ENCODE data around the gene MORN4.
"Not testable (repeated sequence)": the region's sequence is repeated elsewhere in the genome, so short reads cannot be mapped to it uniquely, and the experiment has no call there.

Gene MORN4

DNA sequence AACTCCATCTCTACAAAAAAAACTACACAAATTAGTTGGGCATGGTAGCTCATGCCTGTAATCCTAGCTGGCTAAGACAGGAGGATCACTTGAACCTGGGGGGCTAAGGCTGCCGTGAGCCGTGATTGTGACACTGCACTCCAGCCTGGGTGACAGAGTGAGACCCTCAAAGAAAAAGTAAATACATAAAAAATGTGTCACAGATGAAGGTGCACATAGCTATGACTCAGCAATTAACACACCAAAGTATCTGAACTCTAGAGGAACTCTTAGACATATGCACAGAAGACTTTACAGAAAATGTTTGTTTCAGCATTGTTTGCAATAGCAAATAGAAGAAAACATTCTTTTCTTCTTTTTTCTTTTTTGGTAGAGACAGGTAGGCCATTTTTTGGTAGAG is 35.5 kb downstream of the MORN4 start:
- DNase-seq (ENCODE audit: low read depth in 3 of 3) = no peak

DNA sequence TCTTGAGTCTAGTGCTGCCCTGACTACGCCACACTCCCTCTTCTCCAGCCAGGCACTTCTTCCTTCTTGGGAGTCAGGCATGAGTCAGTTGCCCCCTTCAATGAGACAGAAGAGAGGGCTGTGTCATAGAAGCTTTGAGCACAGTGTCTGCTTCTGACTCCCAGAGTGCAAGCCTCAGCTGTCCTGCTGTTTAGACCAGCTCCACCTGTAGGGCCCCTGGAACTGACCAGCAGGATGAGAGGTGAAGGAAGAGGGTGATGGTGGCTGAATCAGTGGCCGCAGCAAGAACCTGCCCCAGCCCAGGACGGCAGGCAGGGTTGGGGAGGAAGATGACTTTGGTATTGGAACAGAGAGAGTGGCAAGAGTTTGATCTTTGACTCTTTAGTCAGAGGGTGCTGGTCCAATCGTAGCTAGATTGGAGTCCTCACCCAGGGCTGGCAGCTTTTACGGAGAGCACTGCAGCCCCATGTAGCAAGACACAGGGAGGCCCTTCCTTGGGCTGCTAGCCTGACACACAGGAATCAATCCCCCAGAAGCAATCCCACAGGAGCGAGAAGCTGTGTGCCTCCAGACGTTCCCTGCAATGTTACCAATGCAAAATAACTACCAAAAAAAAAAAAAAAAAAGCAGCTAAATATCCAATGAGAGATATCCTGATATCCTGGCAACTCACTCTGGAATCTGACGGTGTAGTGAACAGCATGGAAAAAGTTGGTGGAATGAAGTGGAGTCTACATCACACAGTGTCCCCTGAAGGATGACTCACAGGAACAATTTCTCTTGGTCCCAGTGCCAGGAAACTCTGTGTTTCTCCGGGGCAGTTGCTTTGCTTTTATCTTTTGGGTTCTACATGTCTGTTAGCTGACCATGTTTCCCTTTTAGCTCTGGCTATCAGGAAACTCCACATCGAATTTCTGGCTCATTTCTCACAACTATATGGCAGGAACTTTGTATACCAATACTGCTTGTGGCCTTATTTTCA is 36.9 kb downstream of the MORN4 start:
- no peak for DNase-seq (ENCODE audit: low read depth in 3 of 3)

DNA sequence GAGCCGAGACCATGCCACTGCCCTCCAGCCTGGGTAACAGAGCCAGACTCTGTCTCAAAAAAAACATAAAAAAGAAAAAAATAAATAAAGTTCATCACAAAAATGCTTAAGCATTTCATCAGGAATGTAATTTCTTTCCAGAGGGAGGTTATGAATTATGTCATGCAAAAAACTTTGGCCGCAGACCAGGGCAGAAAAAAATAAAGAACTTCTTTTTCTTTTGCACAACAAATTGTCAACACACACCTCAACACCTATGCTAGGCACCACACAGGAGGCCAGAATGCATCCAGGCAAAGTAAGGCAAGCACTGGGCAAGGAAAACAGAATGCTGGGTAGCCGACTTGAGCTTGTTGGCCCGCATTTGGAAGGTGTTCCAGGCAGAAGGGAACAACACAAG is 39.9 kb downstream of the MORN4 start:
- DNase-seq (ENCODE audit: low read depth in 3 of 3) = no peak

- no peak for DNase-seq (ENCODE audit: low read depth in 3 of 3)
Observed at GRCh38 chr10:97590748-97591495, 42.4 kb downstream of the MORN4 start.

GRCh38 chr10:97590082-97590747 is 43.1 kb downstream of the MORN4 start:
- DNase-seq (ENCODE audit: low read depth in 3 of 3) = no peak

GRCh38 chr10:97589479-97589878 is 43.8 kb downstream of the MORN4 start, which contains the start of gene C10orf62:
Gene C10orf62 (plus strand): TSS chr10:97589721. CDS start chr10:97589898, 177 bp downstream.
- DNase-seq (ENCODE audit: low read depth in 3 of 3) = no peak

GRCh38 chr10:97587183-97587582 is 46.1 kb downstream of the MORN4 start:
- no peak for DNase-seq (ENCODE audit: low read depth in 3 of 3)

GRCh38 chr10:97585439-97585811 is 47.9 kb downstream of the MORN4 start:
- no peak for DNase-seq (ENCODE audit: low read depth in 3 of 3)

DNA sequence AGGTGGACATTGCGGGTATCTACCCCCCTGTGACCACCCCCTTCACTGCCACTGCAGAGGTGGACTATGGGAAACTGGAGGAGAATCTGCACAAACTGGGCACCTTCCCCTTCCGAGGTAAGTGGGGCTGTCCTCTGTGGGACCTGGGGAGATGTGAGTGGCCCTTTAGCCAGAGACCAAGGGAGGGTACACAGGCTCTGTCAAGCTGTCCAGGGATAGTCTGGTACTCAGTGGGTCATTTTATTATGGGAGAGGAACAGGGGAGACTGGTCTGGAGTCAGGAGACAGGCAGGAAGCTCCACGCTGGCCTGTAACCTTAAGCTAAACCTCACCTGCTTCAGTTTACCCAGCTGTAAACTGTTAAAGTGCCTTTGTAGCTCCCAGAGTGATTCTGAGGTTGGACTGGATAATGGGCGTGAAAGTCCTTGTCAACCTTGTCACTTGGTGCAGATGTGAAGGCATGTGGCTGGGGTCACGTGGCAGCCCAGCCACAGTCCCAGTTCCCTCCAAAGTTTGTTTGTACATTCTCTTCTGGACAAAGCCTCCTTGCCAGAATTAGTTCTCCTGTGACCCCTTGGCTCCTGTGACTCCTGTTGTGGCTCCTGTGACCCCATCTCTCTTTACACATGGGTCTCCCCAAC is 48.4 kb downstream of the MORN4 start:
- DNase-seq (ENCODE audit: low read depth in 3 of 3) = no peak

GRCh38 chr10:97584060-97584797 is 49.1 kb downstream of the MORN4 start, which contains the start of gene HOGA1:
Gene HOGA1 (plus strand): TSS chr10:97584389. CDS start chr10:97584704, 315 bp downstream.
- no peak for DNase-seq (ENCODE audit: low read depth in 3 of 3)

DNA sequence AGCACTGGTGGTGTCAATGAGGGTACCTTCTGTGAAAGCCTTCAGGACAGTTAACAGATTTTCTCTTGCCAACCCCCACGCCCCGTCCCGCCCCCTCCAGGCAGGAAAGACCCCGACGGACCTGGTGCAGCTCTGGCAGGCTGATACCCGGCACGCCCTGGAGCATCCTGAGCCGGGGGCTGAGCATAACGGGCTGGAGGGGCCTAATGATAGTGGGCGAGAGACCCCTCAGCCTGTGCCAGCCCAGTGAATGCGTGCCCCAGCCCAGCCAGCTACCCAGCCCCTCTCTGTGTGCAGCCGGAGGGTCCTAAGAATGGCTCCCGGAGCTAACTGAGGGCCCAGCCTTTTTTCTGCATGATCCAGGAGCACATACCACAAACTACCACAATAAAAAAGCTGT is 49.8 kb downstream of the MORN4 start:
- DNase-seq (ENCODE audit: low read depth in 3 of 3) = no peak

DNA sequence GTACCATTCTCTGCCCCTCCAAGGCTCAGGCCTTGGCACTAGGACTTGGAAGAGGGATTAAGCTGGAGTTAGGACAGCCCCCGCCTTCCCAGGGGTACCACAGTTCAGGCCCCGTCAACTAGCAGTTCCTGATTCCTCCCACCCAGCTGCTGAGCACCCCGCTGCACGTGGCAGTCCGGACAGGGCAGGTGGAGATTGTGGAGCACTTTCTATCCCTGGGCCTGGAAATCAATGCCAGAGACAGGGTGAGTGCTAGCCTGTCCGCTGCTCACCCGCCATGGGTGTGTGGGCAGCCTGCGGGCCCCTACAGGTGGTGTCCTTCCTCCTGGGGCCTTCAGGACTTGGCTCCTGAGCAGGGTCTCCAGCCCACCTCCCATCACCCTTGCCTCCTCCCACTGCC is 51.1 kb downstream of the MORN4 start:
- DNase-seq (ENCODE audit: low read depth in 3 of 3) = no peak

DNA sequence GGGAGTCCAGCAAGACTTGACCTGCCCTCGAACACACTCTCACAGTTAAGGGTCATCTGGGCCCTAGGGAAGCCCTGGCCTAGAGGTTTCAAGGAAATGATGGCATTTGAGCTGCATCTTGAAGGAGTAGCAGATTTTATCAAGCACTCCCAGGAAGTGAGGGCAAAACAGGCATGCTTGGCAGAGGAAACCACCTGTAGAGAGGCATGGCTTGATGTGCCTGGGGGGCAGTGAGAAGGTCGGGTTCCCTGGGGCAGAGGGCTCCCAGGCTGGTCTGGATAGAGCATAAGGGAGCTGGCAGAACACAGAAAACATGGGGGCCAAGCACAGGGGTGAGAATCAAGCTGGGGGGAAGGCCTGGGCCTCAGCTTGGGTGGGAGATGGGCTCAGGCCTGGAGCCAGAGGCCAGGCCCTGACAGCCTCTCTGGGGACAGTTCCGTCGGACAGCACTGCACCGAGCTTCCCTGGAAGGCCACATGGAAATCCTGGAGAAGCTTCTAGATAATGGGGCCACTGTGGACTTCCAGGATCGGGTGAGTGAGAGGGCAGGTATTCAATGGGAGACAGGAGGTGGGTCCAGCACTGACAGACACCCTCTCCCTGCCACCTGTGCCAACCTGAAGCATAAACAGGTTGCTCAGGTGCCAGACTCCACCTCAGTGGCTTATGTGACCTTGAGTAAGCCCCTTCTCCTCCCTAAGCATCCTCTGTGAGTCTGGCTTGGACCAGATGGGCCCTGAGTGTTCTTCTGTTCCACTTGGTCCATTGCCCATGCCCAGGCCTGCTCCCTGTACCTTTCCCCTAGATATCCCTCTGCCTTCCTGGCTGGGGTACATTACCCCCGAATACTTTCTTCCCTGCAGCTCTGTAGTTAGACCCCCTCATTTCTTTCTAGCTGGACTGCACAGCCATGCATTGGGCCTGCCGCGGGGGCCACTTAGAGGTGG is 52.6 kb downstream of the MORN4 start:
- no peak for DNase-seq (ENCODE audit: low read depth in 3 of 3)

DNA sequence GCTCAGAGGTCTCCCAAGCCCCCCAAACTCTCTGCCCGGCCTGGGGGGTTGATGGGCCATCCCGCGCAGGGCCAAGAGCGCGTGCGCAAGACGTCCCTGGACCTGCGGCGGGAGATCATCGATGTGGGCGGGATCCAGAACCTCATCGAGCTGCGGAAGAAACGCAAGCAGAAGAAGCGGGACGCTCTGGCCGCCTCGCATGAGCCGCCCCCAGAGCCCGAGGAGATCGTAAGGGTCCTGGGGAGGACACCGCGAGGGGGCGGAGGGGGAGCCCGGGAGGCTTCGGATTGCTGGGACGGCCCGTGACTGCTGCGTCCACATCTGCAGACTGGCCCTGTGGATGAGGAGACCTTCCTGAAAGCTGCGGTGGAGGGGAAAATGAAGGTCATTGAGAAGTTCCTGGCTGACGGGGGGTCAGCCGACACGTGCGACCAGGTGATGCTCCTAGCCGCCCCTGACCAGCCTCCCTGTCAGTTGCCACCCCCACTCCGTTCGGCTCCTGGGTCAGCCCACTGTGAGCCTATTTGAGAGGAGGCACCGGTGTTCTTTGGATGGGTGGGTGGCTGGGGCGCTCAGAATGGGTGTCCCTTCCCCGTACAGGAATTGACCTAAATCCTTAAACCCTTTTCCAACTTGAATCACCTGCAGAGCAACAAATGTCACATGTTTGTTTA is 55.0 kb downstream of the MORN4 start:
- no peak for DNase-seq (ENCODE audit: low read depth in 3 of 3)

GRCh38 chr10:97577701-97578100 is 55.6 kb downstream of the MORN4 start:
- no peak for DNase-seq (ENCODE audit: low read depth in 3 of 3)

DNA sequence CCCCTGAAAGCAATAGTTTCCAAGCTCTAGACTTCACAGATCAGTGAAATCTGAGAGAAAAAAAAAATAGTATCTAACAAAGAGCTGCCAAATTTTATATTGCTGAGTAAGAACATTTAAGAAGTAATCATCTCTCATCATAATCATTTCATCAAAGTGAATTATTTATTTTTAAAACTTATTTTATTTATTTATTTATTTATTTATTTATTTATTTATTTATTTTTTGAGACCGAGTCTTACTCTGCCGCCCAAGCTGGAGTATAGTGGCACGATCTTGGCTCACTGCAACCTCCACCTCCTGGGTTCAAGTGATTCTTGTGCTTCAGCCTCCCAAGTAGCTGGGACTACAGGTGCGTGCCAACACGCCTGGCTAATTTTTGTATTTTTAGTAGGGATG is 56.8 kb downstream of the MORN4 start:
- not testable (repeated sequence) for DNase-seq (ENCODE audit: low read depth in 3 of 3)

- no peak for DNase-seq (ENCODE audit: low read depth in 3 of 3)
Observed at GRCh38 chr10:97575127-97575668, 58.1 kb downstream of the MORN4 start.

GRCh38 chr10:97574374-97575126 is 58.8 kb downstream of the MORN4 start:
- no peak for DNase-seq (ENCODE audit: low read depth in 3 of 3)

All from stimulated activated CD4-positive, alpha-beta T cell treated with anti-CD3 and anti-CD28 coated beads, TNF-alpha, amount 100 ng/mL, for 4 hours (primary cell).